OCI-LY7 (cell line): ENCODE measurements around the gene NARS2. TPM values are rescaled to one million over a fixed set of nuclear protein-coding genes. Genes with fewer than 3 reads are reported as not detected.

ENCODE experiments used
- BruUV-seq: library from RNA; stranded (reverse); fragments of 400-500 nt; replicated peaks from 2 replicates; lab custom pipeline; 2021; lab: Mats Ljungman, UMichigan
- CTCF ChIA-PET: fragments of 300-600 bp; sonication (Branson Sonifier 250); formaldehyde crosslinking; loops from one replicate; lab custom pipeline; 2022; ENCODE audit warnings: antibody characterized with exemption; ENCODE audit not compliant: unreplicated experiment; lab: Charles Lee
- POLR2A ChIA-PET: fragments of 300-600 bp; sonication (Branson Sonifier 250); formaldehyde crosslinking; loops from one replicate; lab custom pipeline; 2022; ENCODE audit warnings: antibody characterized with exemption; lab: Charles Lee
- DNase-seq: peaks from one replicate; pipeline ENCODE4 v3.0.0-alpha.2; 2015; ENCODE audit warnings: low spot score
- H2AFZ ChIP-seq: fragments of 200-600 bp; sonication (generic), shearing (Covaris generic); 2 replicates; pipeline ENCODE4 v1.6.1; 2014; ENCODE audit warnings: mild to moderate bottlenecking, antibody characterized with exemption, low read length, moderate library complexity
- H3K27ac ChIP-seq: fragments of 200-600 bp; sonication (generic); 2 replicates; pipeline ENCODE4 v1.5.1; 2014; ENCODE audit warnings: mixed run types, low read depth, mild to moderate bottlenecking, moderate library complexity, low read length, inconsistent platforms; ENCODE audit not compliant: poor library complexity, severe bottlenecking
- H3K36me3 ChIP-seq: fragments of 200-600 bp; sonication (generic); 2 replicates; pipeline ENCODE4 v1.6.1; 2014; ENCODE audit warnings: mild to moderate bottlenecking, antibody characterized with exemption, low read length, moderate library complexity, mixed read lengths; ENCODE audit not compliant: insufficient read depth
- H3K4me1 ChIP-seq: fragments of 200-600 bp; sonication (generic); 2 replicates; pipeline ENCODE4 v1.5.1; 2014; ENCODE audit warnings: mild to moderate bottlenecking, low read length; ENCODE audit not compliant: insufficient read depth, poor library complexity, severe bottlenecking
- H3K4me2 ChIP-seq: fragments of 200-600 bp; sonication (generic); 2 replicates; pipeline ENCODE4 v1.6.1; 2014; ENCODE audit warnings: mild to moderate bottlenecking, low read length
- H3K4me3 ChIP-seq: fragments of 200-600 bp; sonication (generic); 2 replicates; pipeline ENCODE4 v1.5.1; 2014; ENCODE audit warnings: mild to moderate bottlenecking, low read depth, low read length; ENCODE audit not compliant: poor library complexity, severe bottlenecking
- H3K79me2 ChIP-seq: fragments of 200-600 bp; sonication (generic); 2 replicates; pipeline ENCODE4 v1.6.1; 2016; ENCODE audit warnings: low read depth, mild to moderate bottlenecking, low read length, moderate library complexity, mixed read lengths; ENCODE audit not compliant: insufficient read depth
- H3K9me2 ChIP-seq: fragments of 200-600 bp; sonication (generic); 2 replicates; pipeline ENCODE4 v1.6.1; 2016; ENCODE audit warnings: mild to moderate bottlenecking, low read length, mixed read lengths; ENCODE audit not compliant: insufficient read depth
- H3K9me3 ChIP-seq: fragments of 200-600 bp; sonication (generic); 2 replicates; pipeline ENCODE4 v1.6.1; 2014; ENCODE audit warnings: mild to moderate bottlenecking, mixed run types, low read length, mixed read lengths
- H4K20me1 ChIP-seq: fragments of 200-600 bp; sonication (generic); 2 replicates; pipeline ENCODE4 v1.6.1; 2014; ENCODE audit warnings: mild to moderate bottlenecking, antibody characterized with exemption, low read length, moderate library complexity, mixed read lengths; ENCODE audit not compliant: insufficient read depth
- CTCF ChIP-seq: fragments of 200-600 bp; sonication (generic); conservative IDR thresholded peaks from 2 replicates; pipeline ENCODE4 v1.5.1; 2014; ENCODE audit warnings: mild to moderate bottlenecking, antibody characterized with exemption, low read length, moderate library complexity, mixed read lengths
- EZH2phosphoT487 ChIP-seq: fragments of 200-600 bp; sonication (generic); IDR thresholded peaks from 2 replicates; pipeline ENCODE4 v1.6.1; 2018; ENCODE audit warnings: low read depth, borderline replicate concordance, mild to moderate bottlenecking, mixed run types, antibody characterized with exemption, low read length, moderate library complexity, mixed read lengths
- intact Hi-C: fragments of 100-400 bp; cut with micrococcal nuclease; formaldehyde crosslinking; loops from one replicate; pipeline ENCODE4 v1.10.0; 2022; ENCODE audit not compliant: unreplicated experiment
- total RNA-seq, 2 experiments: library from RNA; depleted of rRNA in 1 of 2; stranded (reverse); fragments of >200 nt in 1 of 2; shearing (Covaris generic) in 1 of 2; gene quantifications; 2 replicates each; pipeline ENCODE4 v1.2.3, GENCODE V29; 2014 to 2022

NARS2 gene
- total RNA-seq, 2 experiments from 2014 or later: 28.1 to 29.2 TPM

- TF ChIP-seq CTCF (no peak), EZH2phosphoT487 (no peak)
- Histone ChIP-seq H3K9me2 (no peaks in the 10 kb centered on the region), H2AFZ (no peak overlapping the region), H3K4me2 (no peak overlapping the region), H3K36me3 (no peaks in the 10 kb centered on the region), H3K27ac (no peak overlapping the region), H3K4me3 (no peak overlapping the region), H3K79me2 (no peaks in the 10 kb centered on the region), H4K20me1 (no peaks in the 10 kb centered on the region), H3K9me3 (no peaks in the 10 kb centered on the region), H3K4me1 (peaks cover 27% of the 10 kb centered on the region)
- POLR2A ChIA-PET: interaction anchor here (1.0 to 2.0 kb wide), 3 partner anchors 10 to 112 kb away, joined by 4 to 5 read pairs (median 4); no protein-coding TSS in a partner anchor
- DNase-seq: no peak
- BruUV-seq: no TSS peak
- intact Hi-C loops: no loop called here
- CTCF ChIA-PET: interaction anchor here (0.6 kb wide), 1 partner anchor 12 kb away, joined by 3 read pairs; the partner anchor contains the start of gene GAB2
These were observed 145.0 kb downstream of the NARS2 start for GRCh38 chr11:78429660-78430059.

GRCh38 chr11:78429209-78429608, 145.5 kb downstream of the NARS2 start:
- CTCF ChIA-PET: no interaction called here
- intact Hi-C loops: no loop called here
- POLR2A ChIA-PET: interaction anchor here (1.0 to 2.0 kb wide), 3 partner anchors 10 to 112 kb away, joined by 4 to 5 read pairs (median 4); no protein-coding TSS in a partner anchor
- no peaks in the 10 kb centered on the region for H3K79me2 ChIP-seq
- no peak overlapping the region for H3K4me2 ChIP-seq
- no peak for TF ChIP-seq EZH2phosphoT487
- no peak for TF ChIP-seq CTCF
- no peak overlapping the region for H2AFZ ChIP-seq
- no peaks in the 10 kb centered on the region for H3K9me3 ChIP-seq
- DNase-seq: no peak
- no peaks in the 10 kb centered on the region for H3K36me3 ChIP-seq
- 0 out of 2 replicates have a peak, but pooled peaks cover 1% of the 10 kb centered on the region for H4K20me1 ChIP-seq
- peaks cover 31% of the 10 kb centered on the region for H3K4me1 ChIP-seq
- H3K4me3 ChIP-seq: no peak overlapping the region
- BruUV-seq: no TSS peak
- H3K9me2 ChIP-seq: no peaks in the 10 kb centered on the region
- H3K27ac ChIP-seq: no peak overlapping the region

- no peak overlapping the region for H3K4me2 ChIP-seq
- H3K27ac ChIP-seq: no peak overlapping the region
- no peak overlapping the region for H3K4me3 ChIP-seq
- ChIA-PET POLR2A (interaction anchor here (0.5 to 2.0 kb wide), 4 partner anchors 11 to 560 kb away, joined by 4 to 6 read pairs (median 4); no protein-coding TSS in a partner anchor), CTCF (no interaction called here)
- H3K36me3 ChIP-seq: no peaks in the 10 kb centered on the region
- 0 out of 2 replicates have a peak, but pooled peaks cover 3% of the 10 kb centered on the region for H4K20me1 ChIP-seq
- H3K4me1 ChIP-seq: peaks cover 35% of the 10 kb centered on the region
- H3K79me2 ChIP-seq: no peaks in the 10 kb centered on the region
- H2AFZ ChIP-seq: no peak overlapping the region
- no peaks in the 10 kb centered on the region for H3K9me3 ChIP-seq
- no TSS peak for BruUV-seq
- no peaks in the 10 kb centered on the region for H3K9me2 ChIP-seq
- TF ChIP-seq EZH2phosphoT487 (no peak), CTCF (no peak)
- DNase-seq: no peak
- intact Hi-C loops: no loop called here
These were observed 145.9 kb downstream of the NARS2 start for GRCh38 chr11:78428773-78429172.
